Stimulated activated CD4-positive, alpha-beta T cell treated with anti-CD3 and anti-CD28 coated beads, Interleukin-4, amount 100 ng/mL, for 48 hours (primary cell): ENCODE measurements around the gene IP6K3.

Experiments
- DNase-seq, 2 donors: peaks; one replicate each; pipeline ENCODE4 v3.0.0-alpha.2; 2020; ENCODE audit warnings: low read depth in 2 of 2

Gene IP6K3

GRCh38 chr6:33746651-33747100 lies at the start of gene IP6K3:
Gene IP6K3 (minus strand): TSS chr6:33746905. CDS start chr6:33735476, 11,429 bp downstream.
- DNase-seq = no peak

GRCh38 chr6:33794910-33795623 lies 48.4 kb upstream of the IP6K3 start:
- no peak for DNase-seq

GRCh38 chr6:33792981-33793380 lies 46.3 kb upstream of the IP6K3 start:
- DNase-seq = no peak

GRCh38 chr6:33791620-33792019 lies 44.9 kb upstream of the IP6K3 start:
- DNase-seq = no peak

- no peak for DNase-seq
Observed at GRCh38 chr6:33790910-33791309, 44.2 kb upstream of the IP6K3 start.

- no peak for DNase-seq
Observed at GRCh38 chr6:33790379-33790778, 43.7 kb upstream of the IP6K3 start.

GRCh38 chr6:33789550-33789895 lies 42.8 kb upstream of the IP6K3 start:
- DNase-seq = no peak

GRCh38 chr6:33788694-33789549 lies 42.2 kb upstream of the IP6K3 start, which contains the start of gene LEMD2:
Gene LEMD2 (minus strand): TSS chr6:33789130. CDS start chr6:33789116, 14 bp downstream.
- peak; percentile 86 to 91 for DNase-seq

GRCh38 chr6:33787954-33788693 lies 41.4 kb upstream of the IP6K3 start:
- peak; percentile 34 to 41 for DNase-seq

GRCh38 chr6:33787346-33787953 lies 40.7 kb upstream of the IP6K3 start:
- DNase-seq = no peak

GRCh38 chr6:33786736-33787135 lies 40.0 kb upstream of the IP6K3 start:
- no peak for DNase-seq

GRCh38 chr6:33785778-33786177 lies 39.1 kb upstream of the IP6K3 start:
- DNase-seq = no peak

GRCh38 chr6:33784787-33785186 lies 38.1 kb upstream of the IP6K3 start:
- DNase-seq = no peak

GRCh38 chr6:33783781-33784520 lies 37.2 kb upstream of the IP6K3 start:
- DNase-seq = no peak

GRCh38 chr6:33782561-33782960 lies 35.9 kb upstream of the IP6K3 start:
- DNase-seq = no peak

GRCh38 chr6:33781131-33781975 lies 34.6 kb upstream of the IP6K3 start:
- DNase-seq = no peak

GRCh38 chr6:33779895-33780294 lies 33.2 kb upstream of the IP6K3 start:
- no peak for DNase-seq

- no peak for DNase-seq
Observed at GRCh38 chr6:33779290-33779689, 32.6 kb upstream of the IP6K3 start.

- DNase-seq = no peak
Observed at GRCh38 chr6:33778444-33779121, 31.9 kb upstream of the IP6K3 start.
